HUES6 (cell line): Measurements from ENCODE around the gene HACD3.
"Not testable (repeated sequence)": the region's sequence is repeated elsewhere in the genome, so short reads cannot be mapped to it uniquely, and the experiment has no call there.

Source experiments
- H3K27ac ChIP-seq: 2 replicates; pipeline ENCODE4 v1.7.0; 2013; ENCODE audit warnings: low read depth, mild to moderate bottlenecking, low read length, inconsistent platforms
- H3K27me3 ChIP-seq: 2 replicates; pipeline ENCODE4 v1.6.1; 2013; ENCODE audit warnings: low read length; ENCODE audit not compliant: control insufficient read depth, insufficient read depth
- H3K36me3 ChIP-seq: 2 replicates; pipeline ENCODE4 v1.6.1; 2013; ENCODE audit warnings: low read length; ENCODE audit not compliant: control insufficient read depth, insufficient read depth
- H3K4me1 ChIP-seq: 2 replicates; pipeline ENCODE4 v1.6.1; 2013; ENCODE audit warnings: low read length; ENCODE audit not compliant: control insufficient read depth, insufficient read depth
- H3K4me3 ChIP-seq: 2 replicates; pipeline ENCODE4 v1.5.1; 2013; ENCODE audit warnings: low read depth, low read length
- H3K9ac ChIP-seq: one replicate; pipeline ENCODE4 v1.6.1; 2013; ENCODE audit warnings: mild to moderate bottlenecking, low read length
- H3K9me3 ChIP-seq: 2 replicates; pipeline ENCODE4 v1.6.1; 2013; ENCODE audit warnings: low read depth, low read length; ENCODE audit not compliant: control insufficient read depth, insufficient read depth

The HACD3 gene

DNA sequence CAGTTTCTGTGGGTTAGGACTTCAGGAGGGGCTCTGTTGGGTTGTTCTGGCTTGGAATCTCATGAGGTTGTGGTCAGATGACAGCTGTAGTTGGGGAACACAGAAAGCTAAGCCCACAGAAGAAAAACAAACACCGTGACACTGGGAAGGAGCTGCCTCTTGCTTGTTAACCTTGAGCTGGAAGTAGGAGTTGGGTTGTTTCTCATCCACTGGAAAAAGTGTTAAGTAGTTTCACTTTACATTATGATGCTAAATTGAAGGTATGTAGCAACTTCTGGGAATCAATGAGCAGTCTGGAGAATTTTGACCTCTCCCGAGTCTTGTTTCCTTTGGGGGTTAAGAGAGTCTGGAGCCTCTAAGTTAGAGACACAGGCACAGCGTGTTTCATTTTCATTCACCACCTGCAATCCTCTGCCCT is 20.4 kb downstream of the HACD3 start:
- Histone ChIP-seq H3K4me1 (peaks cover 9% of the 10 kb centered on the region), H3K27ac (no peak overlapping the region), H3K9me3 (no peaks in the 10 kb centered on the region), H3K4me3 (no peak overlapping the region), H3K27me3 (no peaks in the 10 kb centered on the region), H3K36me3 (peaks cover 27% of the 10 kb centered on the region), H3K9ac (no peak overlapping the region)

DNA sequence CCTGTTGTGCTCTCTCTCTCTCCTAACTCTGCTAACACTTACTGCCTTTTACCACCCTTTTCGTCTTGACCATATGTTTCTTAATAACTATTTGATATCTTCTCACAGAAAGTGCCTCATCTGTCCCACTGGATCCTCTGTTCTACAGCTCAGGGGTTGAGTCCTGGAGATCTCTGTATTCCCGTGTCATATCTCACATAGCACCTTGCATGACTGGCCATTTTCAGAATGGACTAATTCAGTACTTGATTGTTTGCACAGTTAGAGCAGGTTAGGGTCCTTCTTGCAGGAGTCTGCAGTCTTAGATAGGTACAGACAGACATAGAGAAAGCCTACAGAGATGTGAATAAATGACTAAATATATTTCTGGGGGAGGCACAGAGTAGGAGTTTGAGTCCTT is 20.9 kb downstream of the HACD3 start:
- H3K27me3 ChIP-seq: no peaks in the 10 kb centered on the region
- H3K4me1 ChIP-seq: peaks cover 9% of the 10 kb centered on the region
- no peak overlapping the region for H3K9ac ChIP-seq
- no peaks in the 10 kb centered on the region for H3K9me3 ChIP-seq
- H3K36me3 ChIP-seq: peaks cover 32% of the 10 kb centered on the region
- no peak overlapping the region for H3K27ac ChIP-seq
- no peak overlapping the region for H3K4me3 ChIP-seq

DNA sequence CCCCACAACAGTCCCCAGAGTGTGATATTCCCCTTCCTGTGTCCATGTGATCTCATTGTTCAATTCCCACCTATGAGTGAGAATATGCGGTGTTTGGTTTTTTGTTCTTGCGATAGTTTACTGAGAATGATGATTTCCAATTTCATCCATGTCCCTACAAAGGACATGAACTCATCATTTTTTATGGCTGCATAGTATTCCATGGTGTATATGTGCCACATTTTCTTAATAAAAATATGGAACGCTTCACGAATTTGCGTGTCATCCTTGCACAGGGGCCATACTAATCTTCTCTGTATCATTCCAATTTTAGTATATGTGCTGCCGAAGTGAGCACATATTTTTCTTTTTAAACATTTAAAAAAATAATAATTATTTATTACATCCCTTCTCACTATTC is 22.6 kb downstream of the HACD3 start:
- H3K4me1 ChIP-seq, H3K27ac ChIP-seq, H3K27me3 ChIP-seq, H3K9ac ChIP-seq, H3K9me3 ChIP-seq, H3K4me3 ChIP-seq: not testable (repeated sequence)
- H3K36me3 ChIP-seq: peaks cover 47% of the 10 kb centered on the region

DNA sequence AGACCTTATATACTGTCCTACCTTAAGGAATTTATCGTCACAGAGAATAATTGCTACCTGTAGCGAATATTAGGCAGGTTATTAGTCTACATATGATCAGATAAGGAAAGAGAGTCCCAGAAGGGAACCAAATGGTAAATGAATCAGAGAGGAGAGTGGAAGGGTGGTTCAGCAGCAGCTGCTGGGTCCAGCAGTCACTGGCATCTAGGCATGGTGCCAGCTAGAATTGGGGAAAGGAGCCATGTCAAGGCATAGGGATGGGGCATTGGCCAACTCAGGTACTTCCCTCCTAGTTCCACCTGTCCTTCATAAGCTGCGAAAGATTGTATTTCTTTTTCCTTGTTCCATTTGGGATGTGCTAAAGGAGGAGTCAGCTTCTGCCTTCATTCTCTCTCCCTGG is 23.4 kb downstream of the HACD3 start:
- no peak overlapping the region for H3K27ac ChIP-seq
- H3K9me3 ChIP-seq: no peaks in the 10 kb centered on the region
- H3K4me3 ChIP-seq: no peak overlapping the region
- peaks cover 9% of the 10 kb centered on the region for H3K4me1 ChIP-seq
- H3K9ac ChIP-seq: no peak overlapping the region
- no peaks in the 10 kb centered on the region for H3K27me3 ChIP-seq
- H3K36me3 ChIP-seq: peaks cover 55% of the 10 kb centered on the region

DNA sequence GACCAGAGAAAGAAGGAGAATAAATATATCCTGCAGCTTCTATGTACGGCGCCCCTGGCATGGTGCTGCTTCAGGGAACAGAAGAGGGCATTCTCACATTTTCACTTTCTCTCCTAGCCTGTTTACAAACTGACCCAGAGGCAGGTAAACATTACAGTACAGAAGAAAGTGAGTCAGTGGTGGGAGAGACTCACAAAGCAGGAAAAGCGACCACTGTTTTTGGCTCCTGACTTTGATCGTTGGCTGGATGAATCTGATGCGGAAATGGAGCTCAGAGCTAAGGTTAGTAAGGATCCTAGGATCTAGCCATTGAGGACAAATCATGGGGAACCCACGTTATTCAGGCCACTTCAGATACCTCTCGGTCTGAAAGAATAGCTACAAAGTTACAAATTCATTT is 26.4 kb downstream of the HACD3 start:
- no peak overlapping the region for H3K9ac ChIP-seq
- H3K9me3 ChIP-seq: no peaks in the 10 kb centered on the region
- H3K27me3 ChIP-seq: no peaks in the 10 kb centered on the region
- H3K36me3 ChIP-seq: peaks cover 83% of the 10 kb centered on the region
- no peak overlapping the region for H3K4me3 ChIP-seq
- H3K4me1 ChIP-seq: no peaks in the 10 kb centered on the region
- H3K27ac ChIP-seq: no peak overlapping the region

DNA sequence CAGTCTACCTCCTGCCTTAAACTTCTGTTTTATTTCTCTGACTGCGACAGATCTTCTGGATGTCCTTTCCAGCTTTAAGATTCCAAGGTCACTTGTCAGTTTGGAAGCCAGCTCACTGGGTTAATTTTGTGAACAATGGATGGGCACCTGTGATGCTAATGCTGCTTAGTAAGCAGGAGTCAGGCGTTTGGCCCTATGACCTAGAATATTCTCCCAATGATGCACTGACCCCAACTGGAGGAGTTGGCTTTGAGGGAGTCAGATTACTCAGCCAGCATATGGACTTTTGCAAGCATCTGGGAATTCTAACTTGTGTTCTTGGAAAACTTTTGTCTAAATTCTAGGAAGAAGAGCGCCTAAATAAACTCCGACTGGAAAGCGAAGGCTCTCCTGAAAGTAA is 28.1 kb downstream of the HACD3 start:
- H3K9me3 ChIP-seq: no peaks in the 10 kb centered on the region
- H3K4me1 ChIP-seq: no peaks in the 10 kb centered on the region
- no peaks in the 10 kb centered on the region for H3K27me3 ChIP-seq
- H3K9ac ChIP-seq: no peak overlapping the region
- no peak overlapping the region for H3K27ac ChIP-seq
- H3K4me3 ChIP-seq: no peak overlapping the region
- H3K36me3 ChIP-seq: peaks cover 95% of the 10 kb centered on the region

DNA sequence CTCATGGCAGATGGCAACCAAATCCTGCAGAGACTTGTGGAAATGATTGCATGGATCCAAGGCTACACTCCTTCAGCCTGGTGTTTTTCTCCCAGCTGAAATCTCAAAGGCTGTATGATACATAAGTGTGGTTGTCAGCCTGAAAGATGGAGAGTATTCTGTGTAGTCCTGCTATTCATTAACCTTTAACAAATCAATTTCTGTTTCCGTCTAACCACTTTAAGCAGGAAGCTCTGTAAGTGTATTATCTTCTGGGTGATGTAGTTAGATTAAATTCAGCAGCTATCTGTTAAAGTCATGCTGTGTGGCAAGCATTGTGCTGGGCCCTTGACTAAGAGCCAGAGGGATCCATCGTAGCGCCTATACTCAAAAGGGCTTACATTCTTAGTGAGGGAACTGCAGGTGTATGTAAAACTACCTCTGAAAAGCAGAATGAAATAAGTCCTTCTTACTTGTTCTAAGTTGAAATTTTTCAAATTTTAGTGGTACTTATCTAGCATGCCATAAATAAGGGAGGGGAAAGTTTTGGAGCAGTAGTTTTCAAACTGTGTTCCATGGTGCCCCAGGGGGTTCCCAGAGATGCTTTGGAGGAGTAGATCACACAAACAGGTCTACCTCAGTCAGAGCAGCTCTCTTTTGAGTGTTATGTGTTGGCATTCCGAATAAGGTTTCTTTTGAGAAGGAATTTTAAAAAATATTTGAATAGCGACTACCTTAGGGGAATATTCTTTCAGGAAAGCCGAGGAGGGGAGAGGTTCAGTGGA is 28.9 kb downstream of the HACD3 start:
- Histone ChIP-seq H3K4me3 (no peak overlapping the region), H3K9ac (no peak overlapping the region), H3K27me3 (no peaks in the 10 kb centered on the region), H3K4me1 (no peaks in the 10 kb centered on the region), H3K27ac (no peak overlapping the region), H3K9me3 (no peaks in the 10 kb centered on the region), H3K36me3 (peaks cover 94% of the 10 kb centered on the region)

DNA sequence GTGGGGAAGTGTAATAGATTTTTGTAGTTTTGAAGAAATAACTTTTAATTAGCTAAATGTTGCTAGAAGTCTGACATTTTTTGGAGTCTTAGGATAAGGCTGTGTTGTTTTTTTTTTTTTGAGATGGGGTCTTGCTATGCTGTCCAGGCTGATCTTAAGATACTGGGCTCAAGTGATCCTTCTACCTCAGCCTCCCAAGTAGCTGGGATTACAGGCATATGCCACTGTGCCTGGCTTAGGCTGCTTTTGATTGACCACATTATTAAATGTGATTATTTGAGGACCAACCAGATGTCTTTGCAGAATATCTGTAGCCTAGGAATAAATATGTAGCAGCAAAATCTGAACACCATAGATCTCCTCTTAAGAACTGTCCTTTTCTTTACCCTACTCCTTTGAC is 29.7 kb downstream of the HACD3 start:
- Histone ChIP-seq H3K9ac (no peak overlapping the region), H3K36me3 (peaks cover 97% of the 10 kb centered on the region), H3K9me3 (no peaks in the 10 kb centered on the region), H3K4me1 (no peaks in the 10 kb centered on the region), H3K4me3 (no peak overlapping the region), H3K27me3 (no peaks in the 10 kb centered on the region), H3K27ac (no peak overlapping the region)

DNA sequence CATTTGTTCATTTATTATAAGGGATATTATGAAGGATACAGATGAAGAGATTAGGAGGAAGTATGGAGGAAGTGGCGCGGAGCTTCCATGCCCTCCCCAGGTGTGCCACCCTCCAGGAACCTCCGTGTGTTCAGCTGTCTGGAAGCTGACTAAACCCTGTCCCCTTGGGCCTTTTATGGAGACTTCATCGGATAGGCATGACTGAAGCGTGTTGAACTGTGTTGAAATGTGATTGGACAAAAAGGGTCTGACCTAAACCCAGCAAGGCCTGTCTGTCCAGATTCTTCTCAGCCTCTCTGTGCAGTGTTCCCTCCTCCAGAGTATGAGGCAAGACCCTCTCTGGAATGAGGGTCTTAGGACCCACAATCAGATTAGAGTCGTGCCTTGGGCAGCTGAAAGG is 31.7 kb downstream of the HACD3 start:
- Histone ChIP-seq H3K27ac (no peak overlapping the region), H3K9ac (no peak overlapping the region), H3K9me3 (no peaks in the 10 kb centered on the region), H3K27me3 (no peaks in the 10 kb centered on the region), H3K4me3 (no peak overlapping the region), H3K36me3 (peaks cover 97% of the 10 kb centered on the region), H3K4me1 (no peaks in the 10 kb centered on the region)

DNA sequence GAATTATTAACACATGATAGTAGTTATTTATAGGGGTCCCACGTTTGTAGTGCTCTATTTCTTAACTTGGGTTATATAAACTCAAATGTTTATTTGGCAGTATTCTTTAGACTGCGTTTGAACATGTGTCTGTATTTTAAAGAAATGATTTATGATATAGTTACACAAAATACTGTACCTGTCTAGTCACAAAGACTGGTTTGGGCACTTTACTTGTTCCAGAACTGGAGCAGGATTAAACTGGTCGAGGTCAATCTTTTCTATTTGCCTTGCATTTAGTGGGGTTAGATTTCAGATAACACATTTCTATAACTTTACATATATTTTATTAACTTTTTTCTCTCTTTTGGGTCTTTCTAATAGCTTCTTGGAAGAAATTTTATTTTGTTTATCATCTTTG is 39.5 kb downstream of the HACD3 start:
- H3K36me3 ChIP-seq: peaks cover 92% of the 10 kb centered on the region
- H3K9me3 ChIP-seq: no peaks in the 10 kb centered on the region
- H3K4me1 ChIP-seq: no peaks in the 10 kb centered on the region

DNA sequence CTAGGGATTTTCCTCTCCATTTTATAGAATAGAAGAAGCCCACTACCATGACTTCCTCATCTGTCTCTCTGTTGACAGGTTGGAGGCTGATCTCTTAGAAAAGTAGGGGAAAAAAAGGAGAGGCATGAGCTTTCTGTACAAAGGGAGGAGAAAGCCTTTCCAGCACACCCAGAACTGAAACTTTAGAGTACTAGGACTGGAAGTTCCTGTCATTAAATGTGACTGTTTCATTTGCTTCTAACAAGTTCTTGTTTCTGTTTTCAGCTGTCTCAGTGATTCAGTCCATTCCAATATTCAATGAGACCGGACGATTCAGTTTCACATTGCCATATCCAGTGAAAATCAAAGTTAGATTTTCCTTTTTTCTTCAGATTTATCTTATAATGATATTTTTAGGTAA is 41.7 kb downstream of the HACD3 start:
- no peak overlapping the region for H3K9ac ChIP-seq
- H3K4me1 ChIP-seq: no peaks in the 10 kb centered on the region
- H3K9me3 ChIP-seq: no peaks in the 10 kb centered on the region
- peaks cover 85% of the 10 kb centered on the region for H3K36me3 ChIP-seq
- H3K27ac ChIP-seq: no peak overlapping the region
- no peak overlapping the region for H3K4me3 ChIP-seq
- H3K27me3 ChIP-seq: no peaks in the 10 kb centered on the region

More for the DNA sequence above, 39.5 kb downstream of the HACD3 start:
- H3K27ac ChIP-seq: no peak overlapping the region
- H3K9ac ChIP-seq: no peak overlapping the region
- H3K27me3 ChIP-seq: no peaks in the 10 kb centered on the region
- no peak overlapping the region for H3K4me3 ChIP-seq
